GM19452 (cell line): ENCODE results near the gene SHB.

Experiments used
- ATAC-seq: cut with Tn5 transposase; IDR thresholded peaks from one replicate; pipeline ENCODE4 v1.9.1; 2021; ENCODE audit not compliant: unreplicated experiment

The SHB gene

DNA sequence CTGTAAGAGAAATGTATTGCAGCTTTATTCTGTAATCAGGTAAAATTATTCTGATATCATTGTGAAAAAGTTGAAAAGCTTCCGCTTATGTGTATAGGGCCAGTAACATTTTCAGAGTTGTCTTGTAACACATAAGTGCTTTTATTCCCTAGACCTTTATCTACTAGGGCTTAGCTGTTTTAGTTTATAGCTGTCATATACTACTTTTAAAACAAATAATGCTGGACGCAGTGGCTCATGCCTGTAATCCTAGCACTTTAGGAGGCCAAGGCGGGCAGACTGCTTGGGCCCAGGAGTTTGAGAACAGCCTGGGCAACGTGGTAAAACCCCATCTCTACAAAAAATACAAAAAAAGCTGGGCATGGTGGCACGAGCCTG is 198.2 kb downstream of the SHB start:
- ATAC-seq, result no peak

- ATAC-seq, result no peak
These were observed 198.8 kb downstream of the SHB start for GRCh38 chr9:37870081-37870798.
